Midbrain (tissue), 1 donor: ENCODE data around the gene RBM18.

Source experiments
- DNase-seq: peaks from one replicate; lab custom pipeline; 2025; lab: John Stamatoyannopoulos, UW

RBM18 gene

DNA sequence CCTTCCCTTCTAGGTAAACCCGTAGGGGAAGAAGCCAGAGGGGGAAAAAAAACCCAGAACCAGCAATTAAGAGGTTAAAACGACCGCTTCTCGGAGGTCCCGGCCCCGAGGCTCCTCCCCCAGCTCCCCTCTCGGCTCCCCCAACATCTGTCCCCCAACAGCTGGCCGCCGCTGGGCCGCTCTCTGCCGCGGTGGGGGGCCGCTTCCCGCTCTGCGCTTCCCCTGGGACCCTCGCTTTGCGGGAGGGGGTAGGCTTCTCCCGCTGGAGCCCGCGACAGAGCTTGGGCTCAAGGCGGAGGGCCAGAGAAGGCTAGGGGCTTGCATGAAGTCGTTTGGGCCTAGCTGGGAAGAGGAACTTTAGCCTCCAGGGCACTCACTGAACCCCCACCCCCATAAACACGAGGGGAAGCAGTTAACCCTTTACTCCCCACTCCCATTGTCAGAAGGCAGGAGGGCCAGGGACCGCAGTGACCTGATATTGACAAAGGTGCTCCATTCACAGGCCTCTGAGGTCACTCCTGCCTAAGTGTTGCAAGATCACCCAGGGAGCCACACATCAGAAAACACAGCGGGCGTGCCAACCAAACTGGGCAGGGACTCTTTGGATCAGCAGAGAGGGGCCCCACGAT is 43.3 kb downstream of the RBM18 start:
- no peak for DNase-seq

DNA sequence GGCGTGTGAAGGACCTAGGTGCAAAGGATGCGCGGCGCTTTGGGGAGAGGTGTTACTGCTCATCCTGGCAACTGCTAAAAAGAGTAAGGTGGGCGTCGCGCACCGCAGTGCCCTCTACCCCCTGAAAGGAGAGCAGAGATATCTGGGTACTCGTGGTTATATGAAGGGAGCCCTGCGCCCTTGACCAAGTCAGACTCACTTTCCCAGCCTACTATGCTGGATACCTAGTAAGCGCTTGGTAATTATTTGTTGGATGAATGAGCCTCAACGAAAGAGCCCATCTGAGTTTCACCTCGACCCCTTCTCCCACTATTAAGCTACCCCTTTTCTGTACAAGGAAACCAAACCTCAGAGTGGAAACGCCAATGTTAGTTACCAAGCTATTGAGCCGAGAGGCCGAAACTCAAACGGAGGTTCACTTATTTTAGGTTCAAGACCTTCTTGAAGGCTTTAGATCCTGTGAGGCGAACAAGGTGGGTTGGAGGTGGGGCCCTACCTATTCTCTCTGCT is 43.9 kb downstream of the RBM18 start:
- DNase-seq = no peak

DNA sequence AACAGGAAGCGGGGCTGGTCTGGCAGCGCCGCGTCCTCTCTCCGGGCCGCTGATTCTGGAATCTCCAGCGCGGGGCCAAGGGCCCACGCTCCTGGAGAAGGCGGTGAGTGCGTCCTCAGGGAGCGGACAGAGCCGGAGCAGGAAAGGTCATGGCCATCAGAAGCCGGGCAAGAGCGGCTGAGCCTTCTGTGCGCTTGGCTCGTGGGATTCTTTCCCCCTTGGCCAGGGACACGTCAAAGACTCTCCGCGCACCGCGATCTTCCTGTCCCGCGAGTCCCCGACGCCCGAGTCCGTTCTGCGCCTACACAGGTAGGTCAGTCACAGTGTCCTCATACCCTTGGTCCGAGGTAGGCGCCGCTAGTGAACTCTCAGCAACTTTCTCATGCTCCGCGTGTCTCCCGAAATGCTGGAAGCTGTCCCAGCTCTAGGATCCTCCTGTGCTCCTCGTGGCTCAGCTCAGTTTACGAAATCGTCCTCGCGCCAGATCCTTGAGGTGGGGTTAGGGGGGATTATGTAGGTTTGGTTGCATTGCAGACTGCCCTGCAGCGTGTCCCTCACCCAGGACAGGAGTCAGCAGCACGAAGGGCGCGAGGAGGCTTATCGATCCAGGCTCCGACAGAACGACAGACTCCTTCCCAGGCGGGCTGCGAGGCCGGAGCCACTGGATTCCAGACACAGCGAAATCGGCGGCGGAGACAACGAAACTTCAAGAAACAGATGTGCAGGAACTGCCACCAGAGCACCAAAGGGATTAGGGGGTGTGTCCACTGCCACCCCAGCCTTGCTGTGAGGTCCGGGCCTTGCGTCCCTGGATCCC is 44.6 kb downstream of the RBM18 start:
- no peak for DNase-seq

DNA sequence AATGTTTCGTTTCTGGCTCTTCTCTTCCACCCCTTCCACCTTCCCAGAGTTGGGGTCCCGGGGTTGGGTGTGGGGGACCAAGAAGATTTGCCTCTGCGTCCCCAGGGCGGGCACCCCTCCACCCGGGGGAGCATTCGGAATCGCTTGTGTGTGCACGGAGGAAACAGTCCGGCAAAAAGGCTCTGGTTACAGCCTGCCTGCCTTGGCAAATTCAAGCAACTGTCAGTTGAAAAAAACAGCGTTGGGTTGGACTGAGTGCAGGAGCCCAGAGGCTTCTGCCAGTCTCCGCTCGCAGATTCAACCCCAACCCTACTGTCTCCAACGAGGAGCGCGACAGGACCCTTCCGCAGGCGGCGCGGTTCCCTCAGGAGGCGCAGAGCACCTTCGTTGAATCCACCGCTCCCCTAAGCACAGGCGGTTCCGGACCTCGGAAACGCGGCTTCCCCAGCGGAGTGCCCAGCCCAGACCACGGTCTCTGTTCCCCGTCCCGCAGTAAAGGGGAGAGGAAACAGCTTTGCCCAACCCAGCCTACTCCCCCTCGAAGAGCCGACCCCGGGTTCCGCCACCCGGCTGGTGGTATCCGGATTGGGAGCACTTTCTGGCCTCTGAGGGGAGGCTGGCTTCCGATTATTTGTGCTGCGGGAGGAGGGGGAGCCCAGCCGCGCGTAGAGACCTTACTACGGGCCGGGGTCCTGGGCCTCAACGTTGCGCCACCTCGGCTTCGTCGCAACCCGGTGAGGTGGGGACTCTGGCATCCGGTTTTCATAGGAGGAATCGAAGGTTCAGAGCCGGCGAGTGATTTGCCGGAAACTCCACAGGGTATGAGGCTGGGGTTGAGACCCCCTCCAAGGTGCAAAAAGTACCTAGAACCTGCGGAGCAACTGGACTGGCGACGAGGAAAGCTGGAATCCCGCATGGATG is 45.4 kb downstream of the RBM18 start:
- DNase-seq = no peak

DNA sequence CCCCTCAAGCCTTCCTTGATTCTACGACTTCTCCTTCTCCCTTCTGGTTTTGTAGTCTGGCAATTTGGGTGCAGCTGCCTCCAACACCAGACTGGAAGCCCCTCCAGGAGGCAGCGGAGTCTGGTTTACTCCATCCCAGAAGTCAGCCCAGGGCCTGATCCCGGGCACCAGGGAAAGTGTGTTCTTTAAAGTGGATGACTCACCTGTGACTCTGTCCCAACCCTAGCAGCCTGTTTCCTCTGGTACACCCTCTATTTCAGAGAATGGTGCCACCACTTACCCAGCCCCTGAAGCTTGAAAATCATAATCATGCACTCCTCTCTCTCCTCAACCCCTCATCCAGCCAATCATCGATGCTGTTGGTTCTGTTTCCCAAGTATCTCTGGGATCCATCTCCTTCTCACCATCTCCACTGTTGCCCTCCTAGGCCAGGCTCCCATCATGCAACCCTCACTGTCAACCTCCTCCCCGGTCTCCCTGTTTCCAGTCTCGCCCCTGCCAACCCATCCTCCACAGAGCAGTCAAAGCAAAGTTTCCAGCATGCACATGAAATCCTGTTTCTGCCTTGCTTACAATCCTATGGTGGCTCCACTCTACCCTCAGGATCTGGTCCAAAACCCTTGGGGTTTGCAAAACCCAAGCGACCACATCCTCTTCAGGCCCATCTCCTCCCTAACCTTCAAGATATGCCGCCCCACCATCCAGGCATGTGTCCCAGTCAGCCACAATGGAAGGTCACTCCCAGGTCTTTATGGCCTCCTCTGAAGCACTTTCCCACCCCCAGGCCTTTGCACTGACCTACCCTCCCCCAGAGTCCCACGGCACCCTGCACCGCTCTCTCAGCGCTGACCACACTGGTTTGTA is 46.3 kb downstream of the RBM18 start:
- DNase-seq = no peak

DNA sequence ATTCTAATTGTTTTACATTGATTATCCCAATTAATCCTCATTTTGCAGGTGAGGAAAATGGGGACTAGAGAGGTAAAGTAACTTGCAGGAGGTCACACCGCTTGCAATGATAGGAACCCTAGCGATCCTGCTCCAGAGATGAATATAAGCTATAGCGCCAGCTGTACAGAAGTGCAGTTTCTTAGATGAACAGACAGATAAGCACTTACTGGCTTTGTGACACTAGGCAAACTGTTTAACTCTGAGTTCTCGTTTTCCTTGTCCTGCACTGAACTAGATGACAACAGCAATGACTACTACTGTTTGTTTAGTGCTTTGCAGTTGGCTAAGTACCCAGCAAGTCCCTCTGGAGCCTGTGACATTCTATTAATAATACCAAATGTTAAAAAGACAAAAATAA is 47.0 kb downstream of the RBM18 start:
- DNase-seq = no peak

DNA sequence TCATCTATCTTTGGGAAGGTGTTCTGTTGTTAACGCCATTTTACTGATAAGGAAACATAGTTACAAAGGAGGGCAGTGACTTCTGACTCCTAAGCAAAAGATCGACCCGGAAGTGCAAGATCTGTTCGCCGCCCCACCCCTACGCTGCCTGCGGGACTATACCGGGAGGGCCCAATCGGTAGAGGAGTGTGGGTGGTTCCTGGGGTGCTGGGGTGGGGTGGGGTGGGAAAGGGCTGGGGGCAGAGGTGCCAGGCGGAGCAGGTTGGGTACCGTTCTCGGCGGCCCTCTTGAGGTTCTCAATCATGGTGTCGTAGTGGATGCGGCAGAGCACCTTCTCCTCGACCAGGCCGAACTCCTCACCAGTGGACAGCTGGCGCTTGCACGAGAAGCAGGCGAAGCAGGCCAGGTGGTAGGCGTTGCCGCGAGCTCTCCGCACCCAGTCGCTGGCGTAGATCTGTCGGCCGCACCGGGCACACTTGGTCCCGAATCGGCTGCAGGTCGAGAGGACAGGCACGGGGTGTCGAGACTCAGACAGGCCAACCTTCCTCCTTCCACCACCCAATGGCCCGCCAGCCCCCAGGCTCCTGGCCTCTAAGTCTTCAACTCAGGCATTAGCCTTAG is 47.7 kb downstream of the RBM18 start:
- no peak for DNase-seq

DNA sequence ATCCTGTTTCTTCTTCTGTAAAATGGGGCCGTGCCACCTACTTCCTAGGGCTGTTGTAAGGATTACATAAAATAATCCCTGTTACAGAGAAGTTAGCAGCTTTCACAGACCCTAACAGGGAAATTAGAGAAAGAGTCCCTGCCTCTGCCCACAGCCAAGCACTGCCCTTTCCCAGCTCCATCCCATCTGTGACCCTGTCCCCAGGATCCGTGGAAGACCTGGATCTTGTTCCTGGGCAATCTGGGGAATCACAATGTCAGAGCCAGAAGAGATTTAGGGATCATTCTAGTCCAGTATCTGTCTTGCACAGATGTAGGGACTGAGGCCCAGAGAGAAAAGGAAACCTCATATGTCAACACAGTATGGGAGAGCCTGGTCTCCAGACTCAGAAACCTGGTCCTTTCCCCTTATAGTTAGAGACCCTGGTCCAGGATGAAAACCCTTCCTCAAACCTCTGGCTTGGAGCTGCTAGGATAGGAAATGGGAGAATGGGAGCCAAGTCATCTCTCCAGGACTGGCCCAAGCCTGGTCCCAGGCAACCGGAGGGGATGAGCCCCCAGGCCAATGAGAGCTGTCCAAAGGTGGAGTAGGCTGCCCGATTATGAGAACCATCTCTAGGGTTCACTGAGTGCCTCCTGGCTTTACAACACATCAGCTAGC is 48.4 kb downstream of the RBM18 start:
- DNase-seq = no peak

DNA sequence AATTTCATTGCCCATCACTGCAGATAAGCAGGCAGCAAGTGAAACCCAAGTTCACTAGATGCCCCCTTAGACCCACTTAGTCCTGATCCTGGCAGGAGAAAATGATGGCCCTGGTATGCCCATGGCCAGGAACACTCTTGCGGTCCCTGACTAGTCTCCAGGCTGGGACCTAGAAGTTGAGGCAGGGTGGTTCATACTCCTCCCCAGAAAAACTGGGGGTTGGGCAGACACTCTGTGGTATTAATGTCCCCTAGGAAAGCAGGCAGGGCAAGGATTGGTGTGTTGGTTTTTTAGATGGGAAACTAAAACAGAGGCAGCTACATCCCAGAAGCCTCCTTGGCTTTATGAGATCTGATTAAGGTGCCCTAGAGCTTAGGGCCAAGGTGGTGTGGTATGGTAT is 49.0 kb downstream of the RBM18 start:
- no peak for DNase-seq

DNA sequence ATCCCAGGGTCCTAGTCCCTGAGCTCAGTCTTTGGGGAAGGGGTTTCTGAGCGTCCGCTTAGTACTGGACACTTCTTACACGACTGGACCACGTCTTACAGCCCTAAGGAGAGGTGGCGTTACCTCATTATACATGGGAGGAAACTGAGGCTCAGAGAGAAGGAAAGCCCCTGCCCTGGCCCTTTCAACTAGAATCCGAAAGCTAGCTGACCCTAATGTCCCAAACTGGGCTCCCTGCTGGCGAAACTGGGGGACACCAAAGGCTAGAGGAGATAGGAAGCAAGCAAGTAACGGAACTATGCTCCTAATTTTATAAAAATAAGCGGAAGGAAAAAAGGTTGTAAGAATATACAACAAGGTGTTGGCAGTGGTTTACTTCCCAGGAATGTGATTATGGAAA is 50.1 kb downstream of the RBM18 start:
- no peak for DNase-seq

DNA sequence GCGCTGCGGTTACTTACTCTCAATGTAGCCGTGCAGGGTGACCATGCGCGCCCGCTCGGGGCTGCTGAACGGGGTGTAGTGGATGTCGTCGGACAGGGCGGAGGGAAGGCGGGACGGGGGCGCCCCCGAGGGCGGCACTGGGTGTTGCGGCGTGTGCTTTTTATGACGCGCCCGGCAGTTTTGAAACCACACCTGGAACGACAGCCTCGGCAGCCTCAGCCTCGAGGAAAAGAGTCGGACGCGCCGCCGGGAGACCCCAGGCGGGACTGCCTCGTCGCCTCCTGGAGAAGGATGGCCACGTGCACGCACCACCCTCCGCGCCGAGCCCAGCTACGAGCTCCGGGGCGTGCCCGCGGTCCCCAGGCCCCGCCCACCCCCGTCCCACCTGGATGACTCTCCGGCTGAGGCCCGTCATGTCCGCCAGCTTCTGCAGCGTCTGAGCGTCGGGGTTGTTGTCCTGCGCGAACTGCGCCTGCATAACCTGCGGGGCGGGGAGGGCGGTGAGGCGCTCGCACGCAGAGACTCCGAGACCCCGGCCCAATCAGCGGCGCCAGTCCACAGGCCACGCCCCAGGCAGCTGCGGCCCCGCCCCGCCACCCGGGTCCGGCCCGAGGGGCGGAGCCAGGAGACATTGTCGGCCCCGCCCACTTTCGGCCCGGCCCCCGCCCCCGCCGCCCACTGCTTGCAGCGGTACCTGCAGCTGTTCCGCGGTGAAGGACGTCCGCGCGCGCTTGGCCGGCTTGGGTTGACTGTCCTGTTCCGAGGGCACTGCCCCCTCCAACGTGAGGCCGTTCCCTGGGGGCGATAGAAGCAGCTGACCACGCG is 50.8 kb downstream of the RBM18 start:
- DNase-seq = no peak

DNA sequence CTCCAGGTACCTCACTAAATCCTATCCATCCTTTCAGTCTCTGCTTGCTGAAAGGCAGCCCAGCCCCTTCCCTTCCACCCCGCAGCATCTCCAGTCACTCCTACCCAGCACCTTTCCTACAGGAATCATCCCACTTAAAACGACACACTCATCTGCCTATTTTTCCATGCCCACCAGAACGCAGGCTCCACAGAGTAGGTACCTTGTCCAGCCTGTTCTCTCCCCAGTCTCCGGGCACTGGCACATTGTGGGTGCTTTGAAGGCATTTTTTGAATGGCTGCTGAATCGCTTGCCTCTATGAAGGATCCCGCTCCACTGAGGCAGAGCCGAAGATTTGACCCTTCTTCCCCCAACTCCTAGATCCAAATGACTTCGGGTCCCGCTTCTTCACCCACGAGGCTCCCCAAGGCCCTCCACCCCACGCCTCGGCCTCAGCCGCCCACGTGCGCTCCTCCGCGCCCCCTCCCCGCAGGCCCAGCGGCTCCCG is 51.5 kb downstream of the RBM18 start:
- DNase-seq = no peak

DNA sequence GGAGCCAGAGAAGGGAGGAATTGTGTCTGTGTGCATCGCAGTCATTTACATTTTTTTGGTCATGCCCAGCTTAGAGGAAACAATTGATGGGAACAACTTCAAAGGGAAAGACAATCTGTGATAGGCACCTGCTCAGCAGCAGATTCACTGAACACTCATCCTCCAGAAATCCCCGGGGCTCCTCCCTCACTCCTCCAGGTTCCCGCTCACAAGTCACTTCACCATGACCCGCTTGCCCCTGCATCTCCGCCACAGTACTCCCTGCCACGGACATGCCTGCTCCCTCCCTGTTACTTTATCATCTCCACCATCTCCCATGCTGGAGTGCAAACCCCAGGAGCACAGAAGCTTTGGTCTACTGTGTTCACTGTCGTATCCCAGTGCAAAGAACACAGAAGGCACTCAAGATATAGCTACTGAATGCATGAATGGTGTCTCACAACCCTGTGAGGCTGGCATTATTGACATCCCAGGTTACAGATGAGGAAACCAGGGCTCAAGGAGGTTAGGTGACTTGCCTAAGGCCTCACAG is 52.1 kb downstream of the RBM18 start:
- DNase-seq = no peak

DNA sequence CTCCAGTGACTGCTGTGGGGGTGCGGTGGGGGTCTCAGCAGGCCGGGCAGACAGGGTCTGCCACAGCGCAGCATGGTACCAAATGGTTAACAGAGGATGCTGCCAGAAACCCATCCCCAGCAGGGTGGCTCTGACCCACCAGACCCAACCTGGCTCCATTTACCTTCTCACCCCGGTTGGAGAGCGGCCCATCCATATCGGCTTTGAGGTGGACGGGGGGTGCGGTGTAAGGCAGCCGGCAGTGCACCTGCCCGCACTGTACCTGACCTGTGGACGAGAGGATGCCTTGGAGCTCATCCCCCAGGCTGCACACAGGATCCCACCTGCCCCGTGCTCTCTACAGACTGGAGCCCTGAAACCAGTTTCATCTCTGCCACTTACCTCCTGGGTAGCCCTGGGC is 55.2 kb downstream of the RBM18 start:
- no peak for DNase-seq

DNA sequence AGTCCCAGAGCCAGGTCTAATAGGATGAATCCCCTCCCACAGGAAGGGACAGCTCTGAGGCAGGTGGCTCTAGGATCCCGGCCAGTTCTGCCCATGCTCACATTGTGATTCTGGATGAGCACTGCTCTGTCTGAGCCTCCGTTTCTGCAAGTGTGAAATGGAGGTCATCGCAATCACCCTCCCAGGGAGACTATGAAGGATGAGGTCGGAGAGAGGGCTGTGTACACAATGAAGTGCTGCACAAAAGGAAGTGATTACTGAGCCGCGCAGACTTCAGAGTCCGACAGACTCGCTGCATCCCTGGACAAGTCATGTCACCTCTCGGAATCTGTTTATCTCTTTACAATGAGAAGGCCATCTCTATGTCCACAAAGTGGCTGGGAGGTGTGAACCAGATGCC is 57.5 kb downstream of the RBM18 start:
- DNase-seq = no peak

DNA sequence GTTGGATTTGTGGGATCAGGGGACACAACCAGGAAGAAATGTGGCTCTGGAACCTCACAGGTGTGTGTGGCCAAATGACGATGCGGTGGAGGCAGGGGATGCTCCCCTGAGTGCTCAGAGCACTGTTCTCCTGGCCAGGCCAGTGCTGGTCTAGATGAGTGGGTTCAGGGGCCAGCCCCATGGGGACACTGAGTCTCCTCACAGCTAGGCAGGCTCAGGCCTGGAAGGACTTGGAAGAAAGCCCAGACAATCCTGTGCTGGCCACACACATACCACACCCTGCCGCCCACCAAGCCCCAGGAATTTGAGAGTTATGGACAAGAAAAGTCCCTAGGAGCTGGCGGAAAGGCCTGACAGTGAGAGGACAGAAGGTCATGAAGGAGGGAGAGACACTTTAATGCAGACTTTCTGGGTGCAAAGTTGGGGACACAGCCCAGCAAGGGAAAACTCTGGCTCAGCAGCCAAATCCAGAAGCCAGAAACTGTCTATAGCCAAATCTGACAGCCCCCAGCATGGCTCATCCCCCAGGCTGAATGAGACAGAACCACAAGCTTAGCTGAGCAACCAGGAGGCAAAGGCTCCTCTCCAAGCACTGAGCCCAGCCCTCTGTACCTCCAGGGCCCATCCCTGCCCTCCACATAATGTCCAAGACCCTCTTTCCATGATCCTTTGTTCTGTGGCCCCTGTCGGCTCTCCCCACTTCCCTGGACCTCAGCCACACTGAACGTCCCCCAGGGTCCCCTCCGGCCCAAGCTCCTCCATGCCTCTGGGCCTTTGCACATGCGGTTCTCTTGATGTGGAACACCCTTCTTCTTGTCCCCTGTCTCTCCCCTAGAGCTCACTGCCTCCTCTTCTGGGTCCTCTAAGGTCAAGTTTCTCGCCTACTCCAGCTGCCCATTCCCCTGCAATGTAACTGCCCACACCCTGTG is 58.3 kb downstream of the RBM18 start:
- DNase-seq = no peak

DNA sequence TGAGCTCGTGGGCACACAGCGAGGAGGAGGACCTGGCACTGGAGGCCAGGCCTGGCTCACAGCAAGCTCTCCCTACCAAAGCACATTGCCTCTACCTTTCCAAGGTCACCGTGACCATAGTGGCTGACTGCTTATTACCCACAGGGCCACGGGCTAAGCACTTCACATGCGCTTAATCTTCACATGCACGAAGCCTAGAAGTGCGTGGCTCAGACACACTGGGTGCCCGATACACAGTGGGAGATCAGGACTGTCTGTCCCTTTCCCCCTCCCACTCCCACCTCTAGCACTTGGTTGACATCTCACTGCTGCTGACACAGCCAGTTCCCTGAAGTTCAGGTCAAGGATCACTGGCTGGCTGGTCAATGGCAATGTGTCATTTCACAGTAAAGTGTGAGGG is 59.5 kb downstream of the RBM18 start:
- DNase-seq = no peak

DNA sequence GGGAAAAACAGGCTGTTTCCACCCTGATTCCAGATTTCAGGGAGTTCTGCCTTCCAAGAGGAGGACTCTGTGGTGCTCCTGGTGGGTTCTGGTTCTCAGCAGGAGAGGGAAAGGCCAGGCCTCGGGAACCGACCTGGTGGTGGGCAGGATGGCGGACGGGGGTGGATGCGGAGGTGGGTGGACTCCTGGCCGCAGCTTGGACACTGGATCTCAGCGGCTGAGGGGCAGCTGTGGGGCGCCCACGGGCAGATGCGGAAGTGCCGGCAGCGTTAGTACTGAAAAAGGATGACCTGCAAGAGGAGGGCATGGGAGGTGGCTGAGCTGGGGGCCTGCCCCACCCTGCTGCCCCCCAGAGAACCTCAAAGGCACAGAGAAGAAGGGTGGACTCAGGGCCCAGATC is 60.1 kb downstream of the RBM18 start:
- DNase-seq = no peak
